Measurements from ENCODE around the gene ANKRD13B.

Gene ANKRD13B

GRCh38 chr17:29581583-29582253, 11.2 kb upstream of the ANKRD13B start:
- DNase-seq (ENCODE audit: low read depth), result no peak

DNA sequence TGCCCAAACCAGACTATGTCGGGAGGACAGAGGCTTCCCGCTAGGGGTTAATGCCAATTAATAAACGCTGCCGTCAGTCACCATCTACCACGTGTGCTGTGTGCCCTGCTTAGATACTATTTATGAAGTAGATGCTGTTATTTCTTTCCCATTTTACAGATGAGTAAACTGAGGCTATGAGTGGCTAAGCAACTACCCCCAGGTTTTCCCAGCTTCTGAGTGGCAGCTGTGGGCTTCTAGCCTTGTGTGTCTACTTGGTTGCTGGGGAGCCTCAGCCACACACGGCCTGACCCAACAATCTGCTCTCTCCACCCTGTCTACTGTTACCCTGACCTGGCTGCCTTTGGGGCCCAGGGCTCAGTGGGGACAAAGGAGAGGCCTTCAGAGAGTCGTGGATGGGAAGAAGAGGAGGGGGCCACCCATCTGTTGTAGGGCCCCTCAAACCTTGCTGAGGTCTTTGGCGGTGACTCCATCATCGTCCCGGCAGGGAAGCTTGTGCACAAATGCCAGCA, 10.6 kb upstream of the ANKRD13B start:
- no peak for DNase-seq (ENCODE audit: low read depth)

GRCh38 chr17:29582772-29583171, 10.2 kb upstream of the ANKRD13B start:
- no peak for DNase-seq (ENCODE audit: low read depth)

DNA sequence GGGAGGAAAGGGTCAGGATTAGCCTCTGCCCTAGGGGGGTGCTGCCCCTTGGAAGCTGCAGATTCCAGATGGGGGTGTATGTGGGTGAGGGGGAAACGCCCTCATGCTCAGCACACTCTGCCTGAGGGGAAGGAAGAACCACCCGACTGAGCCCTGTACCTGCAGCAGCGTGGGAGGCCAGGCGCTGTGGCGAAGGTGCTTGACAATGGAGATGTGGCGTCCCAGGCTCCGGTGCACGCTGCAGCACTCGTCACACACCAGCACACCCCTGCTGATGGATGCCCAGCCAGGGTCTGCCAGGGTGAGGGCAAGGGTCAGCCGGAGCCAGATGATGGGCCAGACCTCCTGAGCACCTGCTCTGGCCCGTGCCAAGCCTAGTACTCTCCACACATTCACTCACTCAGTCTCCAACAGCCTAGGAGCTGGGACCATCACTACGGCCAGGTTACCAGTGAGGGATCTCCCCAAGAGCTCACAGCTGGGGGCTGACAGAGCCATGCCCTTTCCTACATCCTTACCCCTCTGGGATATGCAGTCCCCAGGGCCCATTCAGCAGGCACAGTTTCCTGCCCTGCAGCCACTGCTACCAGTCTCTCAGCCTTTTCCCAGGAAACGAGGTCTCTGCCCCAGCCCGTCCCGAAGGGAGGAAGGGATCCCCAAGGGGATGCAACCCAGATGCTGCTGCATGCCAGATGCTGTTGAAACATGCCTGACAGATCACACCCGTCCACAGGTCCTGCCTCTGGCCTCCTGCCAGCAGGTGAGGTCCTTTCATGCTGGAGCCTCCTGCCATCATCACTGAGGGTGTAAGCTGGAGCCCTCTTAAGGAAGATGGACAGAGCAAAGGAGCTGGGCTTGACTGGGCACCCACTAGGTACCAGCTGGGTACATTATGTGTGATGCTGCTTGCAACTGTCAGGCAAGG, 9.3 kb upstream of the ANKRD13B start:
- no peak for DNase-seq (ENCODE audit: low read depth)

- DNase-seq (ENCODE audit: low read depth), result no peak
Observed at GRCh38 chr17:29584452-29585079, 8.4 kb upstream of the ANKRD13B start.

- peak; percentile 31 for DNase-seq (ENCODE audit: low read depth)
Observed at GRCh38 chr17:29585080-29585751, 7.7 kb upstream of the ANKRD13B start.

GRCh38 chr17:29586676-29587469, 6.1 kb upstream of the ANKRD13B start:
- DNase-seq (ENCODE audit: low read depth), result no peak

- DNase-seq (ENCODE audit: low read depth), result no peak
Observed at GRCh38 chr17:29587591-29587990, 5.3 kb upstream of the ANKRD13B start.

DNA sequence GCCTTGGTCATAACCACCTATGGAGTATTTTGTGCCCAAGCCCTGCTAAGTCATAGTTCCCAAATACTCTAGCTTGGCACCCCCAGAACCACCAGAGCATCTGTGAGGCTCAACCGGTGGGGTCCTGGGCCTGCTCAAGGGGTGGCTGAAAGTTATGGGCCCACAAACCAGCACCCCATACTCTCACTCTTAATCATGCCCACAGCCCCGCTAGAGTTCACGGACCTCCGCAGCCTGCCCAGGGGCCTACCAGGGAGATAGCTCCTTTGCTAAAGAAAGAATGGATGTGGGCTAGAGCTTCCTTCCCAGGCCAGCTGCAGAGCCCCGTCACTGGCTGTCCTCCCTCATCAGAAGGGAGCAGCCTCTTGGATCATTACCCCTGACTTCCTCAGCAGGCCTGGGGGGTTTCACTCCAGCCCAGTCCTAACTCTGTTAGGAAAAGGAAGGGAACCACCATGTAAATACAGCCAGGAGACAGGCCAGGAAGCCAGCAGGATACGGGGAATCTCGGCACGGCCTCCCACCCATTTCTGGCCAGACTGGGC, 4.8 kb upstream of the ANKRD13B start:
- DNase-seq (ENCODE audit: low read depth), result peak; percentile 37

DNA sequence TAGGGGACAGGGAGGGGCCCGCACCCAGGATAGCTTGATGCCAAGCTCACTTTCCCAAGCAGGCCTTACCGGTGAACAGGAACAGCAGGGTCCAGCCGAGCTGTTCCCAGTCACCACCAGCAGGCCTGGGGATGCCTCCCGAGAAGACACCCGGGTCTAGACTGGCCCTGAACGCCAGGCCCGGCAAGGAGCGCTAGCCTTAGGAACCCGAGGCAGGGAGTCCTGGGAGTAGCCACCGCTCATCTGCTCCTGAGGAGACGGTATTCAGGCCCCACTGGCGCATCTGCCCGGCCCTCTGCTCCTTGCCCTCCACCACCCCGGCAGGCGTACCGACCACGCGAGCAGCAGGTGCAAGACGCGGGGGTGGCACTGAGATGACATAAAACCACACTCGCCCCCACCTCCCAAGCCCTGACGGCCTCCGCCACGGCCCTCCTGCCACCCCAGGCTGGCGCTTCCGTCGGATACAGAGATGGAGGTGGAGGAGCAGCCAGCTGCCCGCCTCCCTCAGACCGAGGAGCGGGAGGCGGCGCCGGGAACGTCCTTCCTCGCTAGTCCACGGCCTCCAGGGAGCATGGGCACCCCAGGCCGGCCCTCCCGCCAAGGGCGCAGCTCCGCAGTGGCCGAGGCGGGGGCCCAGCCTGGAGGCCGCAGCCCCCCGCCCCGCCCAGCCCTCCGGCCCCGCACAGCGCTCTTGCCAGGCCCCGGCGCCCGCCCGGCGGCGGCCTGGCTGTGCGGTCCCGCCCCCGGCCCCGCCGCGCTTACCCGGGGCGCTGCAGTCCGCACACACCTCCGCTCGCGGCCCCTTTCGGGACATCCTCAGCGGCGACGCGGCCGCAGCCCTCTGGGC, 4.1 kb upstream of the ANKRD13B start:
- peak; percentile 48 for DNase-seq (ENCODE audit: low read depth)

DNA sequence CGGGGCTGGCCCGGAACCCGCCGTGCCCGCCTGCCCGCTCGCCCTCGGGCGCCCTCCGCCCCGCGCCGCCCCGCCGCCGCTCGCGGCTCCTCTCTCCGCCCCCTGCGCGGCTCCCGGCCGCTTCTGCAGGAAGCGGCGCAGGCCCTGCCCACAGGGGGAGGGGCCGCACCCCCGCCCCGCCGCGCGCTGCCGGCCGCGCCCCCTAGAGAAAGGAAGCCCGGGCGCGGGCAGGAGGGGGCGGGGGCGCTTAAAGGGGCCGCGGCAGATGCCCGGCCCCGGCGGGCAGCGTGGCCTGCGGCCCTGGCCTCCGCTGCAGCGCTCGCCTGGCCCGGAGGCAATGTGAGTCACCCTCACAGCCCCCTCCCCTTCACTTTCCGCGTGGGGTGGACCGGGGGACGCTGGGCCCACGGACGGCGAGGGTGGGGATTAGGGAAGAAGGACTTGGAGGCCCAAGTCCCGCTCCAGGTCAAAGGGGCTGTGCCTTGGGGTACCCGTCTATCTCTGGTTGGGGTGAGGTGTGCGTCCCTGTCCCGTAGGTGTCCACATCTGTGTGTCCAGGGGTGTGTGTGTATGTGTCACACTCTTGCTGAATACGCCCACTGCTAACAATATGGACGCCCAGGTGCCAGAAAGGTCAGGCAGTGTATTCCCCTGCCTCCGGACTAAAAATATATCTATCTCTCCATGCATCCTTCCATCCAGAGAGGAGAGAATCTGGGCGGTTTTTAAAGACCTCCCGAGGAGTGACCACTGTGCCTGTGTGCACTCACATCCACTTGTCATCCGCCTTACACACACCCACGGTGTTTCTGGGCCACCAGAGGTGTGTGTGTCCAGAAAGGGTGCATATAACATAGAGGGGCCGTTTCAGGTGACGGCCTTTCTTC, 3.2 kb upstream of the ANKRD13B start, which contains the start of gene GIT1:
TSS of gene GIT1 (minus strand) at position 125 of the 887 bp plus-strand sequence. CDS start 270 bp downstream, outside the sequence.
- DNase-seq (ENCODE audit: low read depth), result peak; percentile 87

DNA sequence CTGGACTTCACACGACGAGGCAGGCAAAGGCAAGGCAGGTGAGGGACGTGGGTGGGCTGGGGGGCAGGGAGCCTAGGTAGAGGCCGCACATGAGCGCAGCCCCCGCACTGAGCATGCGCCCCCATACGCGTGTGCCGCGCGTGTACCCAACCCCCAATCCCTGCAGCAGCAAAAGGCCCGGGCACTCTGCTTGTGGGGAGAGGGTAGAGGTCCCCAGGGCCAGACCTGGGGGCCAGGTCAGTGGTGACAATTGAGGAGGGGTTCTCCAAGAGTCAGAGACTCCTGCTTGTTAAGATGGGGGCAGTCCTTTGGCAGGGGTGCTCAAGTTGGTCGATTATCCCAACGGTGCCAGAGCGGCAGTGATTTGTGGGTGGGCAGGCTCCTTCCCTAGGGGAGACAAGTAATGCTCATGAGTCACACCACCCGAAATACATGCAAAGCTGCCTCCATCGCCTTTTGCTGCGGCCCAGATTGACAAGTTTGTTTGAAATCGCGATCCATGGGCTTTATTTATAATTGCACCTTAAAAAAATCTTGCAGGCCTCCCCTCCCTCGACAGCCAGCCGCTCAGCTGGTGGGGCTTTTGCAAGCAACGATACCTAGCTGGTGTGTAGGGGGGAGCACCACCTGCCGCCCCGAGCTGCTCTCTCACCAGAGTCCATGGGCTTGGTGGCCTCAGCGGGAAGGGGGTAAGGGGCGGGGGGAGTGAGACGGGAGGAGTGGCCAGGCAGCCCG, 2.4 kb upstream of the ANKRD13B start:
- DNase-seq (ENCODE audit: low read depth), result peak; percentile 64

GRCh38 chr17:29591146-29591736, 1.7 kb upstream of the ANKRD13B start:
- DNase-seq (ENCODE audit: low read depth), result peak; percentile 58

DNA sequence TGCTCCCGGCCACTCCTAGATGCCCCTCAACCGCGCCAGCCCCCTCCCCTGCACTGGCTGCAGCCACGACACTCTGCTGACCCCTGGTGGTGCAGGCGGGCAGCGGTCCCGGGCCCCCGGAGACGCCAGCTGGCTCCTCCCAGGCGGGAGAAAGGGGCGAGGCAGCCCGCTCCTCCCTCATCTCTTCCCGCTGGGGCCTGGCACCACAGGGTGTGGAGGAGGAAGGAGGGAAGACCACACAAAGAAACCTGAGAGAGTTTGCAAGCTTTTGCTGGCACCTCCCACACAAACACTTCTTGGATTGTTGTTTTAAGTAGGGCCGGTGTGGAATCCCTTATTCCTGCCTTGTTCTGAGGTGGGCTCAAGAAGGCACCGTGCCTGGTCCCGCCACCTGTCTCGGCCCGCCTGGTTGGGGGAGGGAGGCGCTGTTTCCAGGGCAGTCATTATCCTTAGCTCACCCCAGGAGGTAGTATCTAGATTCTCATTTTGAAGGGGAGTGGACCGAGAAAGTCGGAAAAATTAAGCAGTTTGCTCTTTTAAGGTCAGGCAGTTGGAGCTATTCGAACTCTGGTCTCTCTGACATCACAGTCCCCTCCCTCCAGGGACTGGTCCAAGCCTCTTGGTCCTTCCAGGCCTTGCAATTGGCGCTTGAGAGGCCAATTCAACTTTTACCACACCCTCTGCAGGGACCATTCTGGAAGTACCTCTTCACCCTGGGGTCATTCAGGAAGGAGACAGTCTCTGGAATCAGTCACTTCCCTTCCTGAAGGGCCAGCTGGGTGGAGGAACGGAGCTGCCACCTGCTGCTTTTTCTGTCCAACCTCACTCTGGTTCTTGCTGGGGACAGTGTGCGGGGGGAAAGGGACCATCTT, 959 bp upstream of the ANKRD13B start:
- peak; percentile 79 for DNase-seq (ENCODE audit: low read depth)

DNA sequence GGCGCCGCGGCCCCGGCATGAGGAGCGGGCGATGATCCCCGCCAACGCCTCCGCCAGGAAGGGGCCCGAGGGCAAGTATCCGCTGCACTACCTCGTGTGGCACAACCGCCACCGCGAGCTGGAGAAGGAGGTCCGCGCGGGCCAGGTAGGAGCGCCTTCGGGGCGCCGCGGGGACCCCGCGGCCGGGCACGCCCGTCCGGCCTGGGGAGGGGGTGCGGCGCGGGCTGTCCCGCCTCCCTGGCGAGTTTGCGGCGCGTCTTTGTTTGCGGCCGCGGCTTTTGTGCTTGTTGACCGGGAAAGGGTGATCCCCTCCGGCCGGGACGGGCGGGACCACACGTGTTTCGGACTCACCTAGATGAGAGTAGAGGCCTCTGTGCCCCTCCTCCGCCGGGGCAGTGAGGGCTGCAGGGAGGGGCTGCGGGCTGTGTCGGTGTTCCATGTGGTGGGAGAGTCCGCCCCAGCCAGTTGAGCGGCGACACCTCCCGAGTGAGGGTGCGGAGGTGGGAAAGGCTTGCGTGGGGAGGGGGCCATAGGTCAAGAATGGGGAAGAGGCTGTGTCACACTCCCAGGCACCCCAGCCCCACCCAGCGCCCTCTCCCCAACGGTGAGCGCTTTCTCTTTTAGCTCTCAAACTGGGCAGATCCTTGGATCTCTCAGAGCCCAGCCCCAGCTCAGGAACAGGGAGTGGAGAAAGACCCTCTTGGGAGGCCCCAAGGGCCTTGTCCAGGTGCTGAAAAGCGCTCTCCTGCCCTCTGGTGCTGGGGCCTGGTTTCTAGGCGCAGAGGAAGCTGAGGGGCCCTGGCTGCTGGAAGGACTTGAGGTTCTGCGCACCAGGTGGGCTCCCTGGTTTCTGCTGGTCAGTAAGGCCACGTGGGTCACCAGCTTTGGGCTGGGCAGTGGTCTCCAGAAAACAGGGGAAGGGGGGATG, 923 bp downstream of the ANKRD13B start:
- DNase-seq (ENCODE audit: low read depth), result peak; percentile 37
